GM10266 (cell line): ENCODE results near the gene EXOC4.

ENCODE experiments used
- DNase-seq: peaks from one replicate; pipeline ENCODE4 v3.0.0; 2012; ENCODE audit errors: extremely low spot score
- TF ChIP-seq, protein P1 (sequence below): IDR thresholded peaks from 2 replicates; pipeline ENCODE4 v1.5.1; 2012; ENCODE audit warnings: mild to moderate bottlenecking, low read depth; ENCODE audit not compliant: control insufficient read depth, insufficient read depth; ENCODE audit errors: missing control alignments

EXOC4 gene

DNA sequence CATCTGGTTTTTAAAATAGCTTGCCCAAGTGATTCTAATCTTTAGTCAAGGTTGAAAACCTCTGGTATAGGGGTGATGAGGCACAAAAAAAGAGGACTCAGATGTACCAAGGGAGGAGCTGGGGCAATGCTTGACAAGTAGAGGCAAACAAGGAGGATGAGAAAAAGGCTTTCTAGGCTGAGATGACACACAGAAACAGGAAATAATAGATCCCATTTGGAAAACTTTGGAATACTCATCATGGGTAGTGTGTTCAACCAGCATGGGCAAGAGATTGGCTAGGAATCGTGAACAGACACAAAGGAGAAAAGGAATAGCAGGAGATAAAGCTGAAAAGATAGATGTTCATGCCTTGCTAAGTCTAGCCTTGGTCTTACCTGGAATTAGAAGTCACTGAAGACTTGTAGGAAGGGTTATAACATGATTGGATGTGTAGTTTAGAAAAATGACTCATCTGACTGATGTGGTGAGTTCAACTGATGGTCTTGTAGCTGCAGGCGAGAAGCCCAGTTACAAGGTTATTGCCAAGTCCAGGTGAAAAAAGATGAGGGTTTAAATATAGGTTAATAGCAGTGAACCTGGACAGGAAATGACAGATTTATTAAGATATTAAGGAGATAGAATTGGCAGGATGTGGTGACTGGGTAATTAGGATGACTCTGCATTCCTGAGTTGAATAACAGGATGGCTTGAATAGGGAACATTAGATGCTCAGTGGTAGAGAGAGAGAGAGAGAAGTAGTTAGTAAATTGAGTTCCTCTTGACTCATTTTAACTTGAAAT, 660.2 kb downstream of the EXOC4 start:
- TF ChIP-seq, protein P1, sequence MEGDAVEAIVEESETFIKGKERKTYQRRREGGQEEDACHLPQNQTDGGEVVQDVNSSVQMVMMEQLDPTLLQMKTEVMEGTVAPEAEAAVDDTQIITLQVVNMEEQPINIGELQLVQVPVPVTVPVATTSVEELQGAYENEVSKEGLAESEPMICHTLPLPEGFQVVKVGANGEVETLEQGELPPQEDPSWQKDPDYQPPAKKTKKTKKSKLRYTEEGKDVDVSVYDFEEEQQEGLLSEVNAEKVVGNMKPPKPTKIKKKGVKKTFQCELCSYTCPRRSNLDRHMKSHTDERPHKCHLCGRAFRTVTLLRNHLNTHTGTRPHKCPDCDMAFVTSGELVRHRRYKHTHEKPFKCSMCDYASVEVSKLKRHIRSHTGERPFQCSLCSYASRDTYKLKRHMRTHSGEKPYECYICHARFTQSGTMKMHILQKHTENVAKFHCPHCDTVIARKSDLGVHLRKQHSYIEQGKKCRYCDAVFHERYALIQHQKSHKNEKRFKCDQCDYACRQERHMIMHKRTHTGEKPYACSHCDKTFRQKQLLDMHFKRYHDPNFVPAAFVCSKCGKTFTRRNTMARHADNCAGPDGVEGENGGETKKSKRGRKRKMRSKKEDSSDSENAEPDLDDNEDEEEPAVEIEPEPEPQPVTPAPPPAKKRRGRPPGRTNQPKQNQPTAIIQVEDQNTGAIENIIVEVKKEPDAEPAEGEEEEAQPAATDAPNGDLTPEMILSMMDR = no peak
- DNase-seq = no peak

DNA sequence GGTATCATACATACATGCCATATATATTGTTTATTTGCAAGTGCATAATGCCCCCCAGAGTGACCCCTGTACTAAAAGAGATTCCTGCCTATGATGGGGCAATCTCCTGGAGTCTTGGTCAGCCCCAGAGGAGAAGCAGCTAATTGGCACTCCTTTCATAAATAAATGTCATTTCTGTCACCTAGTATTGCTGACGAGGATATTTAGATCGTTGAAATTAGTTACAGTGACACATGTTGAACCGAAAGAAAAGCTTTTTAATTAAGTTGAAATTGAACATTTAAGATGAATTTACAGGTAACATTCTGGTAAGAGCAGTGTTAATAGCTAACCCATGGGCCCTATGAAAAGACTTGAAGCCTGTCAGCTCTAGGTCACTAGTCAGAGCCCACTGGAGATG, 663.7 kb downstream of the EXOC4 start:
- TF ChIP-seq, protein P1 = no peak
- no peak for DNase-seq

DNA sequence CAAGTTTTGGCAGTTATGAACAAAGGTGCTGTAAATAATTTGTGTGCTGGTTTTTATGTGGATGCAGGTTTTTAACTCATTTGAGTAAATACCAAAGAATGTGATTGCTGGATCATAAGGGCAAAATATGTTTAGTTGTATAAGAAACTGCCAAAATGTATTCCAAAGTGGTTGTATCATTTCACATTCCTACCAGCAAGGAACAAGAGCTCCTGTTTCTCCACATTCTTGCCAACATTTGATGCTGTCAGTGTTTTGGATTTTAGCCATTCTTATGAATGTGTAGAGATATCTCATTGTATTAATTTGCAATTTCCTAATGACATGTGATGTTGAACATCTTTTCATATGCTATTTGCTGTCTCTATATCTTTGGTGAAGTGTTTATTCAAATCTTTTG, 666.9 kb downstream of the EXOC4 start:
- DNase-seq = no peak
- TF ChIP-seq, protein P1 = no peak

DNA sequence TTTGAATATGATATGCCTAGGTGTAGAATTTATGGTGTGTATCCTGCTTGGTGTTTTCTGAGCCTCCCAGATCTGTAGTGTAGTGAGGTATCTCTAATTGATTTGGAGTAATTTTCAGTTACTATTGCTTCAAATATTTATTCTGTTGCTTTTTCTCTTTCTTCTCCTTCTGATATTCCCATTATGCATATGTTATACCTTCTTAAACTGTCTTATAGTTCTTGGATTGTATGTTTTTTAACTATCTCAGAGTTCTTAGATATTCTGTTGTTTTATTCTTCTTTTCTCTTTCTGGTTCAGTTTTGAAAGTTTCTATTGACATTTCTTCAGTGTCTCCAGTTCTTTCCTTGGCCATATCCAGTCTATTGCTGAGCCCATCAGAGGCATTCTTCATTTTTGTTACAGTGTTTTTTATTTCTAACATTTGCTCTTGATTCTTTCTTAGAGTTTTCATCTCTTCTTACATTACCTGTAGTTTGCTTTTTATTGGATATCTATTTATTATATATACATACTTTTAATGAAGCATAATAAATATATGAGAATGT, 668.8 kb downstream of the EXOC4 start:
- DNase-seq = no peak
- TF ChIP-seq, protein P1 = no peak

DNA sequence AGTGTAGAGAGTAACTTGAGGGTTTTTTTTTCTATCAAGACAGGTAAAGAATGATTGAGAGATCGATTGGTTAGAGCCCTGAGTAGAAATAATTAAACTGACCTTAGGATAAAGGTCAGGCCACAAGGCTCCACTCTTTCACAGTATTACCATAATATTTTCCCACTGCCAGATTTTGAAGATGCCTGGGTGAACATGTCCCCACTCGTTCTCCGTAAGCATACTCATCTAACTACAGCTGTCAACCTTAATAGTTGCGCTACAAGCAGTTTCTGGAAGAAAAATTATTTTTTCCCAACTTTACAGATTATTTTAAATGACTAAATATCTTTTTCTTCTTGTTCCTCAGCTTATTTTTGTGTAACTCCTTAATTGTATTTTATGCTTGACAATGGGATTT, 671.1 kb downstream of the EXOC4 start:
- no peak for DNase-seq
- TF ChIP-seq, protein P1 = no peak

DNA sequence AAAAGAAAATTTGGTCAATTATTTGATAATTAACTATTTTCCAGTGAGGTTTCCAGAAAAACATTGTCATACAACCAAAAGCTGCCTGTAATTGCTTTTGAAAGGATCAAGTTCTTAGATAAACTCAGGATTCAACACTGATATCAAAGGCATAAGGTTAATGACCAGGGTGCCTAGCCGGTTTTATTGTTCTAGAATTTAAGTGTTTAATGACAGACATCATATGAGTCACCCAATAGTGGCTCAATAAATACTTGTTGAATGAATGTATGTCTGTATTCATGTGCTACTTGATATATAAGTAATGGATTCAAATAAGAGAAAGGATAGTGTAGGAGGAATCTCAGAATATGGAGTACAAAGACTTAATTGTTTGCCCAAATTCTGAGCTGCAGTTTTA, 678.2 kb downstream of the EXOC4 start:
- TF ChIP-seq, protein P1 = no peak
- no peak for DNase-seq

DNA sequence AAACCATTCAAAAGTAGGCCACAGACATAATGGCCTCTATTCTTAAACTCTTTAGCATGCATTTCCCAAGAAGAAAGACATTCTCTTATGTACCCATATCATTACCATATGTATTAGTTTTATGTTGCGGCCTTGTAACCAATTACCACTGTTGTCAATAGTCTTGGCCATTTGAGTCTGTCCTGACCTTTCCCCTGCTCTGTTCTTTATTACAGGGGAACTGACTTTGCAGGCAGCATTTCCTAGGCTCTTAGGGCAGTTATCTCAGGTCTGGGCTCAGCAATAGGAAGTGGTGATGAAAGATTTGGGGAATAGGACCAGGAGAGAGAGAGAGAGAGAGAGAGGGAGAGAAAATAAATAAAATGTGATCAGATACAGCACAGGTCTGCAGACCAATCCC, 679.7 kb downstream of the EXOC4 start:
- TF ChIP-seq, protein P1 = no peak
- no peak for DNase-seq
